Cardiac fibroblast (primary cell): ENCODE results near the gene PDZD2.
"Not testable (repeated sequence)": the region's sequence is repeated elsewhere in the genome, so short reads cannot be mapped to it uniquely, and the experiment has no call there.

Experiments used
- DNase-seq, 2 donors: peaks; one replicate each; pipeline versions ENCODE4 v3.0.0 to v3.0.0-alpha.2; 2010; ENCODE audit warnings: low read depth in 2 of 2
- H3K4me3 ChIP-seq, 2 donors: replicated peaks in 1 of 2; 1 replicate in 1 of 2; 2 replicates in 1 of 2; pipeline ENCODE4 v1.5.1; 2011; ENCODE audit warnings: low read depth in 2 of 2, low read length in 2 of 2, mild to moderate bottlenecking in 2 of 2, moderate library complexity in 1 of 2
- CTCF ChIP-seq: IDR thresholded peaks from one replicate; pipeline ENCODE4 v1.5.1; 2011; ENCODE audit warnings: low read depth, mild to moderate bottlenecking, low read length, inconsistent platforms

Gene PDZD2

GRCh38 chr5:31759925-31760324 is 121.0 kb downstream of the PDZD2 start:
- no peak for TF ChIP-seq CTCF
- DNase-seq: no peak
- H3K4me3 ChIP-seq: no peak overlapping the region

GRCh38 chr5:31761877-31762276 is 122.9 kb downstream of the PDZD2 start:
- DNase-seq: no peak
- no peak for TF ChIP-seq CTCF
- H3K4me3 ChIP-seq: no peak overlapping the region

GRCh38 chr5:31763424-31763823 is 124.5 kb downstream of the PDZD2 start:
- no peak overlapping the region for H3K4me3 ChIP-seq
- TF ChIP-seq CTCF: no peak
- DNase-seq: no peak

- DNase-seq, H3K4me3 ChIP-seq: not testable (repeated sequence)
Measured at GRCh38 chr5:31764687-31765086, 125.8 kb downstream of the PDZD2 start.

GRCh38 chr5:31767335-31768031 is 128.6 kb downstream of the PDZD2 start:
- TF ChIP-seq CTCF: no peak
- no peak overlapping the region for H3K4me3 ChIP-seq
- DNase-seq: no peak

GRCh38 chr5:31768046-31768445 is 129.1 kb downstream of the PDZD2 start:
- no peak for DNase-seq
- no peak overlapping the region for H3K4me3 ChIP-seq
- no peak for TF ChIP-seq CTCF

GRCh38 chr5:31768784-31769183 is 129.9 kb downstream of the PDZD2 start:
- H3K4me3 ChIP-seq: no peak overlapping the region
- DNase-seq: no peak
- TF ChIP-seq CTCF: no peak
